ENCODE measurements around the gene SLC34A2.

The SLC34A2 gene

GRCh38 chr4:25663781-25664180, 8.1 kb downstream of the SLC34A2 start:
- no peak for DNase-seq

GRCh38 chr4:25666031-25666630, 10.5 kb downstream of the SLC34A2 start:
- DNase-seq, result no peak

GRCh38 chr4:25667931-25668557, 12.4 kb downstream of the SLC34A2 start:
- no peak for DNase-seq

GRCh38 chr4:25670991-25671390, 15.3 kb downstream of the SLC34A2 start:
- DNase-seq, result no peak

- no peak for DNase-seq
Measured at GRCh38 chr4:25672756-25673155, 17.1 kb downstream of the SLC34A2 start.

- DNase-seq, result no peak
Measured at GRCh38 chr4:25674386-25674785, 18.7 kb downstream of the SLC34A2 start.

GRCh38 chr4:25676221-25676620, 20.6 kb downstream of the SLC34A2 start:
- DNase-seq, result no peak

- DNase-seq, result no peak
Measured at GRCh38 chr4:25677157-25677556, 21.5 kb downstream of the SLC34A2 start.

GRCh38 chr4:25677943-25678342, 22.3 kb downstream of the SLC34A2 start:
- no peak for DNase-seq

GRCh38 chr4:25687773-25688172, 32.1 kb downstream of the SLC34A2 start:
- DNase-seq, result no peak

GRCh38 chr4:25694466-25694865, 38.8 kb downstream of the SLC34A2 start:
- DNase-seq, result no peak

- DNase-seq, result no peak
Measured at GRCh38 chr4:25696409-25696808, 40.8 kb downstream of the SLC34A2 start.

GRCh38 chr4:25697516-25697915, 41.9 kb downstream of the SLC34A2 start:
- DNase-seq, result no peak

GRCh38 chr4:25700661-25701060, 45.0 kb downstream of the SLC34A2 start:
- no peak for DNase-seq

GRCh38 chr4:25702848-25703247, 47.2 kb downstream of the SLC34A2 start:
- DNase-seq, result no peak

- DNase-seq, result no peak
Measured at GRCh38 chr4:25703731-25704388, 48.2 kb downstream of the SLC34A2 start.

GRCh38 chr4:25704516-25704915, 48.9 kb downstream of the SLC34A2 start:
- DNase-seq, result no peak

GRCh38 chr4:25710637-25711036, 55.0 kb downstream of the SLC34A2 start:
- no peak for DNase-seq

GRCh38 chr4:25712611-25713010, 57.0 kb downstream of the SLC34A2 start:
- peak; percentile 9 for DNase-seq

GRCh38 chr4:25713812-25714211, 58.2 kb downstream of the SLC34A2 start:
- no peak for DNase-seq

- peak; percentile 24 for DNase-seq
Measured at GRCh38 chr4:25722964-25723363, 67.3 kb downstream of the SLC34A2 start.

GRCh38 chr4:25723409-25723808, 67.8 kb downstream of the SLC34A2 start:
- DNase-seq, result peak; percentile 8

- DNase-seq, result no peak
Measured at GRCh38 chr4:25725870-25726269, 70.2 kb downstream of the SLC34A2 start.

- no peak for DNase-seq
Measured at GRCh38 chr4:25727711-25728493, 72.3 kb downstream of the SLC34A2 start.

Measured in activated effector memory CD4-positive, alpha-beta T cell treated with anti-CD3 and anti-CD28 coated beads, Interleukin-2, amount 50 U/mL, for 16 hours (primary cell).